K562 (cell line): Measurements from ENCODE around the gene TMEM200B.
"Not testable (repeated sequence)": the region's sequence is repeated elsewhere in the genome, so short reads cannot be mapped to it uniquely, and the experiment has no call there.

Experiments
- PML ChIP-seq: IDR thresholded peaks from 2 replicates; pipeline ENCODE4 v1.6.1; 2012; ENCODE audit warnings: low read length, inconsistent platforms
- POLR2A ChIP-seq: fragments of 450-650 bp; conservative IDR thresholded peaks from 2 replicates; pipeline ENCODE4 v1.6.1; 2016
- SMC3 ChIP-seq: conservative IDR thresholded peaks from 2 replicates; pipeline ENCODE4 v1.6.1; 2011; ENCODE audit warnings: low read depth, low read length, improper control_type of control experiment; ENCODE audit not compliant: insufficient read depth
- SRSF7 ChIP-seq: fragments of 200-400 bp; formaldehyde crosslinking; optimal IDR thresholded peaks from 2 replicates; pipeline ENCODE3; 2017; ENCODE audit warnings: mild to moderate bottlenecking, low read depth, low read length
- ZNF551 ChIP-seq: fragments of 250-450 bp; sonication (Bioruptor Pico); IDR thresholded peaks from 2 replicates; pipeline ENCODE4 v1.5.0; 2021; ENCODE audit warnings: mild to moderate bottlenecking, moderate library complexity

GRCh38 chr1:29079916-29080629 lies 43.6 kb downstream of the TMEM200B start:
- not testable (repeated sequence) for TF ChIP-seq ZNF551 (CRISPR knock-in tag); PML; POLR2A; SRSF7; SMC3
